WTC11 (cell line): ENCODE data around the gene MIA2. TPM values are rescaled to one million over a fixed set of nuclear protein-coding genes. Genes with fewer than 3 reads are reported as not detected.

Experiments used
- ATAC-seq: fragments of 200-7000 bp; cut with Tn5 transposase; 2 replicates; pipeline ENCODE4 v1.10.0; 2021; ENCODE audit warnings: mild to moderate bottlenecking, moderate library complexity
- CTCF ChIA-PET: fragments of 300-600 bp; sonication (Branson Sonifier 250); formaldehyde crosslinking; loops from one replicate; lab custom pipeline; 2021; ENCODE audit warnings: antibody characterized with exemption; lab: Charles Lee
- POLR2A ChIA-PET: fragments of 350-600 bp; sonication (Branson Sonifier 250); formaldehyde crosslinking; loops from one replicate; lab custom pipeline; 2021; ENCODE audit warnings: antibody characterized with exemption; lab: Charles Lee
- DNase-seq: peaks from one replicate; pipeline ENCODE4 v3.0.0; 2021; ENCODE audit warnings: low spot score
- H3K27ac Mint-ChIP-seq: 2 replicates; pipeline ENCODE4 v1.8.0; 2021; ENCODE audit warnings: mixed read lengths
- H3K27me3 Mint-ChIP-seq: 2 replicates; pipeline ENCODE4 v1.8.0; 2021; ENCODE audit warnings: low read depth, mild to moderate bottlenecking, moderate library complexity, mixed read lengths
- H3K36me3 Mint-ChIP-seq: 2 replicates; pipeline ENCODE4 v1.8.0; 2021; ENCODE audit warnings: mixed read lengths
- H3K4me1 Mint-ChIP-seq: 2 replicates; pipeline ENCODE4 v1.8.0; 2022; ENCODE audit warnings: mixed read lengths
- H3K4me3 Mint-ChIP-seq: 2 replicates; pipeline ENCODE4 v1.8.0; 2021; ENCODE audit warnings: mild to moderate bottlenecking, moderate library complexity, mixed read lengths
- H3K9me3 Mint-ChIP-seq: 2 replicates; pipeline ENCODE4 v1.8.0; 2021; ENCODE audit warnings: mixed read lengths
- ARID4B ChIP-seq: sonication (generic); formaldehyde crosslinking; IDR thresholded peaks from 2 replicates; pipeline ENCODE4 v1.8.0; 2023; ENCODE audit warnings: missing genetic modification reagents, mild to moderate bottlenecking, borderline replicate concordance
- ATF3 ChIP-seq: sonication (generic); formaldehyde crosslinking; conservative IDR thresholded peaks from 2 replicates; pipeline ENCODE4 v1.8.1; 2022; ENCODE audit warnings: mild to moderate bottlenecking, missing genetic modification reagents
- ATF6 ChIP-seq: sonication (generic); formaldehyde crosslinking; IDR thresholded peaks from 2 replicates; pipeline ENCODE4 v1.8.1; 2023; ENCODE audit warnings: mild to moderate bottlenecking, missing genetic modification reagents
- CDX4 ChIP-seq: fragments of 250-450 bp; sonication (Bioruptor Pico); IDR thresholded peaks from 2 replicates; pipeline ENCODE4 v1.9.0; 2021; ENCODE audit warnings: moderate library complexity, mild to moderate bottlenecking, inconsistent platforms, borderline replicate concordance
- ELF4 ChIP-seq: sonication (generic); formaldehyde crosslinking; IDR thresholded peaks from 2 replicates; pipeline ENCODE4 v1.8.1; 2022; ENCODE audit warnings: low read depth, mild to moderate bottlenecking, moderate library complexity, missing genetic modification reagents
- EMX1 ChIP-seq: fragments of 250-450 bp; sonication (Bioruptor Pico); IDR thresholded peaks from 2 replicates; pipeline ENCODE4 v1.8.0; 2021; ENCODE audit warnings: mild to moderate bottlenecking
- ETV6 ChIP-seq: sonication (generic); formaldehyde crosslinking; IDR thresholded peaks from 2 replicates; pipeline ENCODE4 v1.8.1; 2022; ENCODE audit warnings: mild to moderate bottlenecking, missing genetic modification reagents
- FOXP1 ChIP-seq: sonication (generic); formaldehyde crosslinking; IDR thresholded peaks from 2 replicates; pipeline ENCODE4 v1.8.0; 2022; ENCODE audit warnings: missing genetic modification reagents, mild to moderate bottlenecking, moderate library complexity, borderline replicate concordance
- HMGXB4 ChIP-seq: sonication (generic); formaldehyde crosslinking; IDR thresholded peaks from 2 replicates; pipeline ENCODE4 v1.8.1; 2023; ENCODE audit warnings: mild to moderate bottlenecking, moderate library complexity, missing genetic modification reagents
- IRF1 ChIP-seq: sonication (generic); formaldehyde crosslinking; IDR thresholded peaks from 2 replicates; pipeline ENCODE4 v1.8.0; 2023; ENCODE audit warnings: missing genetic modification reagents
- MLX ChIP-seq: sonication (generic); formaldehyde crosslinking; IDR thresholded peaks from 2 replicates; pipeline ENCODE4 v1.8.1; 2023; ENCODE audit warnings: mild to moderate bottlenecking, missing genetic modification reagents, moderate library complexity
- NR3C1 ChIP-seq: sonication (generic); formaldehyde crosslinking; conservative IDR thresholded peaks from 2 replicates; pipeline ENCODE4 v1.8.1; 2023; ENCODE audit warnings: low read depth, mild to moderate bottlenecking, missing genetic modification reagents
- PREB ChIP-seq: sonication (generic); formaldehyde crosslinking; IDR thresholded peaks from 2 replicates; pipeline ENCODE4 v1.8.1; 2022; ENCODE audit warnings: mild to moderate bottlenecking, missing genetic modification reagents, moderate library complexity, borderline replicate concordance
- TCF7 ChIP-seq: sonication (generic); formaldehyde crosslinking; IDR thresholded peaks from 2 replicates; pipeline ENCODE4 v1.8.0; 2022; ENCODE audit warnings: mild to moderate bottlenecking, low read depth, missing genetic modification reagents, moderate library complexity
- TEAD1 ChIP-seq: sonication (generic); formaldehyde crosslinking; IDR thresholded peaks from 2 replicates; pipeline ENCODE4 v1.8.0; 2022; ENCODE audit warnings: mild to moderate bottlenecking, missing genetic modification reagents
- USF1 ChIP-seq: sonication (generic); formaldehyde crosslinking; IDR thresholded peaks from 2 replicates; pipeline ENCODE4 v1.8.0; 2022; ENCODE audit warnings: mild to moderate bottlenecking, missing genetic modification reagents
- ZMAT4 ChIP-seq: fragments of 250-450 bp; sonication (Bioruptor Pico); IDR thresholded peaks from 2 replicates; pipeline ENCODE4 v1.9.0; 2021; ENCODE audit warnings: mild to moderate bottlenecking
- ZNF219 ChIP-seq: sonication (generic); formaldehyde crosslinking; IDR thresholded peaks from 2 replicates; pipeline ENCODE4 v1.8.0; 2023; ENCODE audit warnings: missing genetic modification reagents, mild to moderate bottlenecking, borderline replicate concordance
- ZNF263 ChIP-seq: sonication (generic); formaldehyde crosslinking; IDR thresholded peaks from 2 replicates; pipeline ENCODE4 v1.8.1; 2022; ENCODE audit warnings: low read depth, mild to moderate bottlenecking, moderate library complexity, missing genetic modification reagents
- ZNF317 ChIP-seq: sonication (generic); formaldehyde crosslinking; IDR thresholded peaks from 2 replicates; pipeline ENCODE4 v1.8.1; 2023; ENCODE audit warnings: low read depth, mild to moderate bottlenecking, moderate library complexity, missing genetic modification reagents, borderline replicate concordance
- ZNF671 ChIP-seq: fragments of 250-450 bp; sonication (Bioruptor Pico); IDR thresholded peaks from 2 replicates; pipeline ENCODE4 v1.8.0; 2021; ENCODE audit warnings: mild to moderate bottlenecking
- total RNA-seq: library from RNA; stranded (reverse); gene quantifications from 3 replicates; pipeline ENCODE4 v1.2.3, GENCODE V29; 2021

The MIA2 gene
- total RNA-seq, 1 experiment from 2014 or later = 11.3 TPM

- TF ChIP-seq ATF6 (CRISPR knock-in tag) = no peak
- TF ChIP-seq ZNF317 = no peak
- TF ChIP-seq PREB (CRISPR knock-in tag) = no peak
- TF ChIP-seq HMGXB4 (CRISPR knock-in tag) = no peak
- TF ChIP-seq FOXP1 = no peak
- no peak for TF ChIP-seq ZNF671
- no peak for TF ChIP-seq ZNF263 (CRISPR knock-in tag)
- no peak for TF ChIP-seq ATF3 (CRISPR knock-in tag)
- no peak for TF ChIP-seq TEAD1 (CRISPR knock-in tag)
- no peak for TF ChIP-seq EMX1 (CRISPR knock-in tag)
- no peak for TF ChIP-seq NR3C1 (CRISPR knock-in tag)
Measured at GRCh38 chr14:39264057-39264456, 30.3 kb downstream of the MIA2 start (continued).

- Mint-ChIP-seq H3K27me3 (peaks cover 7% of the 10 kb centered on the region), H3K4me3 (no peak overlapping the region), H3K9me3 (peaks cover 18% of the 10 kb centered on the region), H3K4me1 (peaks cover 29% of the 10 kb centered on the region), H3K27ac (no peak overlapping the region), H3K36me3 (no peaks in the 10 kb centered on the region)
- ATAC-seq (no peak), DNase-seq (no peak)
- ChIA-PET POLR2A (no interaction called here), CTCF (no interaction called here)
- TF ChIP-seq USF1 = no peak
- no peak for TF ChIP-seq CDX4 (CRISPR knock-in tag)
- TF ChIP-seq ETV6 (CRISPR knock-in tag) = no peak
- no peak for TF ChIP-seq ZMAT4
- no peak for TF ChIP-seq ZNF671
- TF ChIP-seq MLX (CRISPR knock-in tag) = no peak
- no peak for TF ChIP-seq ZNF219 (CRISPR knock-in tag)
- no peak for TF ChIP-seq IRF1 (CRISPR knock-in tag)
- no peak for TF ChIP-seq ATF6 (CRISPR knock-in tag)
- TF ChIP-seq FOXP1 = no peak
- no peak for TF ChIP-seq ELF4 (CRISPR knock-in tag)
- no peak for TF ChIP-seq ARID4B (CRISPR knock-in tag)
- no peak for TF ChIP-seq TCF7
Measured at GRCh38 chr14:39264558-39264957, 30.8 kb downstream of the MIA2 start.
